Measurements from ENCODE around the gene MYO5A.

- no peak for TF ChIP-seq CTCF (conservative IDR thresholded peaks at IDR 0.05)
- TF ChIP-seq ZFX (IDR thresholded peaks at IDR 0.05) = no peak
Observed at GRCh38 chr15:52360229-52361203, 168.2 kb downstream of the MYO5A start.

Measured in C4-2B (cell line).